Uterus (tissue), 4 donors: ENCODE measurements around the gene UGT2A2. TPM values are rescaled to one million over a fixed set of nuclear protein-coding genes. Genes with fewer than 3 reads are reported as not detected.

ENCODE experiments used
- DNase-seq, 2 donors: peaks; one replicate each; pipeline ENCODE4 v3.0.0-alpha.2; 2019 to 2020
- H3K27ac ChIP-seq, 2 donors: fragments of 200-600 bp; sonication (generic); 1 replicate in 1 of 2; 2 replicates in 1 of 2; pipeline ENCODE4 v1.5.1; 2016 to 2018
- H3K27me3 ChIP-seq, 2 donors: fragments of 200-600 bp; sonication (generic); one replicate each; pipeline ENCODE4 v1.5.1; 2018 to 2019; ENCODE audit warnings: control low read depth in 1 of 2
- H3K36me3 ChIP-seq, 2 donors: fragments of 200-600 bp; sonication (generic); one replicate each; pipeline ENCODE4 v1.5.1; 2019; ENCODE audit warnings: control low read depth in 1 of 2
- H3K4me1 ChIP-seq, 2 donors: fragments of 200-600 bp; sonication (generic); one replicate each; pipeline ENCODE4 v1.5.1; 2018 to 2019; ENCODE audit warnings: control low read depth in 1 of 2
- H3K4me3 ChIP-seq, 2 donors: fragments of 200-600 bp; sonication (generic); 1 replicate in 1 of 2; 2 replicates in 1 of 2; pipeline ENCODE4 v1.5.1; 2018 to 2019; ENCODE audit warnings: mild to moderate bottlenecking in 1 of 2
- H3K9me3 ChIP-seq, 2 donors: fragments of 200-600 bp; sonication (generic); one replicate each; pipeline ENCODE4 v1.5.1; 2019; ENCODE audit warnings: control low read depth in 1 of 2
- CTCF ChIP-seq, 4 experiments: fragments of 200-600 bp in 2 of 4; fragments of 450-650 bp in 2 of 4; sonication (generic) in 2 of 4; IDR thresholded peaks; one replicate each; pipeline ENCODE4 v1.5.1; 2016 to 2019; ENCODE audit warnings: antibody characterized with exemption in 4 of 4, mild to moderate bottlenecking in 2 of 4, moderate library complexity in 1 of 4
- POLR2A ChIP-seq, 2 donors: fragments of 450-650 bp; IDR thresholded peaks; one replicate each; pipeline ENCODE4 v1.6.1; 2016; ENCODE audit warnings: antibody characterized with exemption in 2 of 2, mild to moderate bottlenecking in 1 of 2, moderate library complexity in 1 of 2
- intact Hi-C: fragments of 100-400 bp; cut with DNase I; formaldehyde crosslinking; loops from one replicate; pipeline ENCODE4 v1.15.1; 2023; ENCODE audit warnings: low total_unique reads
- total RNA-seq, 4 donors: library from RNA; depleted of rRNA in 3 of 4; stranded (reverse); fragments of >200 nt in 3 of 4; gene quantifications; one replicate each; pipeline versions ENCODE4 v1.1.0 to v1.2.4, GENCODE V29; 2014 to 2023
- donor health status: DM: yes; HTN: yes; CAD: no.

The UGT2A2 gene
- total RNA-seq, 4 donors from 2014 or later = 0.21 TPM; not detected in 3

GRCh38 chr4:69600013-69600412, 39.4 kb downstream of the UGT2A2 start:
- DNase-seq = no peak
- Histone ChIP-seq H3K9me3 (no peaks in the 10 kb centered on the region), H3K4me1 (no peaks in the 10 kb centered on the region), H3K27ac (no peak overlapping the region), H3K27me3 (no peaks in the 10 kb centered on the region), H3K36me3 (no peaks in the 10 kb centered on the region), H3K4me3 (no peak overlapping the region)
- intact Hi-C loops = no loop called here
- TF ChIP-seq CTCF (IDR thresholded peaks at IDR 0.05) (no peak), POLR2A (IDR thresholded peaks at IDR 0.05) (no peak)

GRCh38 chr4:69594382-69594781, 45.1 kb downstream of the UGT2A2 start:
- DNase-seq = no peak
- Histone ChIP-seq H3K4me3 (no peak overlapping the region), H3K9me3 (no peaks in the 10 kb centered on the region), H3K27me3 (no peaks in the 10 kb centered on the region), H3K4me1 (no peaks in the 10 kb centered on the region), H3K27ac (no peak overlapping the region), H3K36me3 (no peaks in the 10 kb centered on the region)
- no peak for TF ChIP-seq POLR2A (IDR thresholded peaks at IDR 0.05)
- no peak for TF ChIP-seq CTCF (IDR thresholded peaks at IDR 0.05)
- intact Hi-C loops = no loop called here

DNA sequence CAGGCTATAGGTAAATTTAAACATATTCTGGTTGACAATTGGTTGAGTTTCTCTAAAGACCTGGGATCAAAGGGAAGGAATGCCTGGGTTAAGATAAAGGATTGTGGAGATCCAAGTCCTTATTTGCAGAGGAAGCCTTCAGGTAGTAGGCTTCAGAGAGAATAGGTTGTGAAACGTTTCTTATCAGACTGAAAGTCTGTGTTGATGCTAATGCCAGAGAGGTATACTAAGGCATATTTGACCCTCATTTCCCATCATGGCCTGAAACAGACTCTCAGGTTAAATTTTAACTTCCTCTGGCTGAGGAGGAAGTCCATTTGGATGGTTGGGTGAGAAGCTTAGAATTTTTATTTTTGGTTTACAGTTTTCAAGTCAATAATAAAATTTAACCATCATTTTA, 48.1 kb downstream of the UGT2A2 start:
- H3K36me3 ChIP-seq = no peaks in the 10 kb centered on the region

GRCh38 chr4:69589884-69590283, 49.6 kb downstream of the UGT2A2 start:
- TF ChIP-seq POLR2A (IDR thresholded peaks at IDR 0.05) = no peak
- TF ChIP-seq CTCF (IDR thresholded peaks at IDR 0.05) = no peak
- H3K27ac ChIP-seq = no peak overlapping the region
- H3K4me1 ChIP-seq = no peaks in the 10 kb centered on the region
- no peak overlapping the region for H3K4me3 ChIP-seq
- intact Hi-C loops = no loop called here
- no peak for DNase-seq
- H3K36me3 ChIP-seq = no peaks in the 10 kb centered on the region
- H3K27me3 ChIP-seq = no peaks in the 10 kb centered on the region
- no peaks in the 10 kb centered on the region for H3K9me3 ChIP-seq

More for the DNA sequence above, 48.1 kb downstream of the UGT2A2 start:
- H3K4me3 ChIP-seq = no peak overlapping the region
- TF ChIP-seq CTCF (IDR thresholded peaks at IDR 0.05) (no peak), POLR2A (IDR thresholded peaks at IDR 0.05) (no peak)
- H3K27me3 ChIP-seq = no peaks in the 10 kb centered on the region
- no peaks in the 10 kb centered on the region for H3K9me3 ChIP-seq
- no peaks in the 10 kb centered on the region for H3K4me1 ChIP-seq
- DNase-seq = no peak
- intact Hi-C loops = no loop called here
- no peak overlapping the region for H3K27ac ChIP-seq

DNA sequence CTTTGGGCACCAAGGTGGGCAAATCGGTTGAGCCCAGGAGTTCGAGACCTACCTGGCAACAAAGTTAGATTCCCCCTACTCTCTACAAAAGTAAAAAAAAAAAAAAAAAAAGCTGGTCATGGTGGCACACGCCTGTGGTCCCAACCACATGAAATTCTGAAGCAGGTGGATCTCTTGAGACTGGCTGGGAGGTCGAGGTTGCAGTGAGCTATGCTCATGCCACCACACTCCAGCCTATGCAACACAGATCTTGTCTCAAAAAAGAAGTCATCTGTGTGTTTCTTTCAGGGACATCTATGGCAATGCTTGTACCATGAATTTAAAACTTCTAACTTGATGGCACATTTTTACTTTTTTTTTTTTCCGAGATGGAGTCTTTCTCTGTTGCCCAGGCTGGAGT, 55.3 kb downstream of the UGT2A2 start:
- H3K27ac ChIP-seq = no peak overlapping the region
- no peaks in the 10 kb centered on the region for H3K9me3 ChIP-seq
- intact Hi-C loops = no loop called here
- no peaks in the 10 kb centered on the region for H3K4me1 ChIP-seq
- no peak overlapping the region for H3K4me3 ChIP-seq
- no peak for TF ChIP-seq POLR2A (IDR thresholded peaks at IDR 0.05)
- no peak for TF ChIP-seq CTCF (IDR thresholded peaks at IDR 0.05)
- no peaks in the 10 kb centered on the region for H3K36me3 ChIP-seq
- no peaks in the 10 kb centered on the region for H3K27me3 ChIP-seq
- no peak for DNase-seq
